Measurements from ENCODE around the gene SKOR2.
"Not testable (repeated sequence)": the region's sequence is repeated elsewhere in the genome, so short reads cannot be mapped to it uniquely, and the experiment has no call there.

SKOR2 gene

GRCh38 chr18:47195961-47196360 lies 55.5 kb downstream of the SKOR2 start:
- DNase-seq = not testable (repeated sequence)

- no peak for DNase-seq
These were observed 59.5 kb downstream of the SKOR2 start for GRCh38 chr18:47191961-47192360.

- DNase-seq = no peak
These were observed 63.7 kb downstream of the SKOR2 start for GRCh38 chr18:47187721-47188120.

GRCh38 chr18:47184419-47185050 lies 66.9 kb downstream of the SKOR2 start:
- DNase-seq = peak in 1 of 5 experiments; percentile 68

GRCh38 chr18:47182156-47182555 lies 69.3 kb downstream of the SKOR2 start:
- not testable (repeated sequence) for DNase-seq

GRCh38 chr18:47180765-47181164 lies 70.7 kb downstream of the SKOR2 start:
- DNase-seq = no peak

GRCh38 chr18:47179520-47179919 lies 71.9 kb downstream of the SKOR2 start:
- no peak for DNase-seq

- peak; percentile 65 to 90 (median 79) for DNase-seq
These were observed 75.4 kb downstream of the SKOR2 start, which contains the start of gene IER3IP1 for GRCh38 chr18:47175898-47176575. Gene IER3IP1, minus strand, starts transcription at chr18:47176364. Its CDS starts 87 bp downstream, at chr18:47176277.

- DNase-seq = peak in 1 of 5 experiments; percentile 21
These were observed 76.1 kb downstream of the SKOR2 start for GRCh38 chr18:47175283-47175897.

- DNase-seq = no peak
These were observed 76.8 kb downstream of the SKOR2 start for GRCh38 chr18:47174545-47175116.

- no peak for DNase-seq
These were observed 79.0 kb downstream of the SKOR2 start for GRCh38 chr18:47172476-47172875.

GRCh38 chr18:47168913-47169312 lies 82.5 kb downstream of the SKOR2 start:
- peak in 1 of 5 experiments; percentile 51 for DNase-seq

GRCh38 chr18:47168509-47168908 lies 83.0 kb downstream of the SKOR2 start:
- no peak for DNase-seq

GRCh38 chr18:47166294-47166693 lies 85.2 kb downstream of the SKOR2 start:
- no peak for DNase-seq

- DNase-seq = peak in 1 of 5 experiments; percentile 10
These were observed 88.2 kb downstream of the SKOR2 start for GRCh38 chr18:47163241-47163640.

- DNase-seq = no peak
These were observed 91.2 kb downstream of the SKOR2 start for GRCh38 chr18:47160256-47160655.

GRCh38 chr18:47158404-47158803 lies 93.1 kb downstream of the SKOR2 start:
- not testable (repeated sequence) for DNase-seq

Measured in T-helper 2 cell (primary cell).